ENCODE data around the gene ZNF512B. TPM values are rescaled to one million over a fixed set of nuclear protein-coding genes. Genes with fewer than 3 reads are reported as not detected.

Gene ZNF512B
- total and polyA plus RNA-seq, 8 donors, result 3.5 to 12.1 (median 8.2) TPM

DNA sequence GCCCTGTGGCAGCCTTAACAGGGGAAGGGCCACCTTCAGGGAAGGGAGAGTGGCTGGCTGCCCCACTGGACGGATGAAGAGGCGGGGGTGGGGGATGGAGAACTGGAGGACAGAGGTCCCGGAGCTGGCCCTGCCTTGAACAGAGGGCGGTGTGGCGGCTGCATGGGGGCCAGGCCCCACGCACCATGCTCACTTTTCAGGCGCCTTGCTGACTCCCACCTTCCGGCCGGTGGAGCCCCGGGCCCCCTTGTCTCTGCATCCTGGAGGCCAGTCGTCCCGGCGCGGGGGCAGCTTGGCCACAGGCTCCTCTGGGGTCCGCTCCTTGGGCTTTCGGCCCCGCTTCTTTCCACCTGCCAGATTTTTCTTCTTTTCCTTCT, 10.0 kb downstream of the ZNF512B start:
- 91 to 97% (median 94%) methylated on average over 16 to 17 of the region's 17 CpGs for WGBS, 5 donors
- H3K27ac ChIP-seq, result no peak overlapping the region
- no peaks in the 10 kb centered on the region for H3K27me3 ChIP-seq
- intact Hi-C loops (cut with DNase I; ENCODE audit: low total_unique reads), result no loop called here
- peaks cover 18 to 31% (median 27%) of the 10 kb centered on the region in 4 donors for H3K4me1 ChIP-seq
- no peak for DNase-seq
- H3K9me3 ChIP-seq, result peaks cover 0 to 4% (median 0%) of the 10 kb centered on the region in 4 donors
- no peak overlapping the region for H3K4me3 ChIP-seq
- TF ChIP-seq, protein P1, sequence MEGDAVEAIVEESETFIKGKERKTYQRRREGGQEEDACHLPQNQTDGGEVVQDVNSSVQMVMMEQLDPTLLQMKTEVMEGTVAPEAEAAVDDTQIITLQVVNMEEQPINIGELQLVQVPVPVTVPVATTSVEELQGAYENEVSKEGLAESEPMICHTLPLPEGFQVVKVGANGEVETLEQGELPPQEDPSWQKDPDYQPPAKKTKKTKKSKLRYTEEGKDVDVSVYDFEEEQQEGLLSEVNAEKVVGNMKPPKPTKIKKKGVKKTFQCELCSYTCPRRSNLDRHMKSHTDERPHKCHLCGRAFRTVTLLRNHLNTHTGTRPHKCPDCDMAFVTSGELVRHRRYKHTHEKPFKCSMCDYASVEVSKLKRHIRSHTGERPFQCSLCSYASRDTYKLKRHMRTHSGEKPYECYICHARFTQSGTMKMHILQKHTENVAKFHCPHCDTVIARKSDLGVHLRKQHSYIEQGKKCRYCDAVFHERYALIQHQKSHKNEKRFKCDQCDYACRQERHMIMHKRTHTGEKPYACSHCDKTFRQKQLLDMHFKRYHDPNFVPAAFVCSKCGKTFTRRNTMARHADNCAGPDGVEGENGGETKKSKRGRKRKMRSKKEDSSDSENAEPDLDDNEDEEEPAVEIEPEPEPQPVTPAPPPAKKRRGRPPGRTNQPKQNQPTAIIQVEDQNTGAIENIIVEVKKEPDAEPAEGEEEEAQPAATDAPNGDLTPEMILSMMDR (IDR thresholded peaks at IDR 0.05), result no peak
- TF ChIP-seq POLR2AphosphoS5 (IDR thresholded peaks at IDR 0.05) (no peak), EP300 (IDR thresholded peaks at IDR 0.05) (no peak), POLR2A (IDR thresholded peaks at IDR 0.05) (no peak)
- H3K36me3 ChIP-seq, result peaks cover 26 to 64% (median 63%) of the 10 kb centered on the region in 4 donors

DNA sequence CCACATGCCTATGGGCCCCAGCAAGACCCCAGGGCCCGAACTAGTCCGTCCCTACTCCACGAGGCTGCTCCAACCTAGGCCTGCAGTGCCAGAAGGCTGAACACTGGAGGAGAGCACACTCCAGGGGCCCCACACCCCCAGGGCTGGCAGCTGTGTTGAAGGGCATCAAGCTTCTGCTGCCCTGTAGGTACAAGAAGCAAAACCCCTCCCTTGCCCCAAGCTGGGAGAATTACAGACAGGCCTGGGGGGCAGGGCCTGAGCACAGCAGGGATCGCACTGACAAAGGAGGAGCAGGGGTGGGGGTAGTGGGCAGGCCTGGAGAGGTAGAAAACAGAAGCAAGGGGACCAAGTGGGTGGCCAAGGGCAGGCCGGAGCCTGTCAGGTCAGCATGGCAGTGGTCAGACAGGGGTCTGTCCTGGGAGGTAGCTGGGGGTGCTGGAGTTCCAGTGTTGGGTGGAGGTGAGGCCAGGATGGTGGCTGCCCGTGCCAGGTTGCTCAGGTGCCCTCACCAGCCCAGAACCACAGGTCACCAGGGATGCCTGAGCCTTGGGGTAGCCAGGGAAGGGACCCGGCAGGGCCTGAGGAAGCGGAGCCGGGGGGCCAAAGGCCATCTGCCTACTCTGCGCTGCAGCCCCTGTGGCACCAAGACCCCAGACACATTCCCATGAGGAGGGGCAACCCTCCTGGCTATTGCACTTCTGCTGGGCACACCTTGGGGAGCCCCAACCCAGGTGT, 10.6 kb downstream of the ZNF512B start:
- intact Hi-C loops (cut with DNase I; ENCODE audit: low total_unique reads), result no loop called here
- TF ChIP-seq POLR2A (IDR thresholded peaks at IDR 0.05) (no peak), EP300 (IDR thresholded peaks at IDR 0.05) (no peak), POLR2AphosphoS5 (IDR thresholded peaks at IDR 0.05) (no peak)
- TF ChIP-seq, protein P1 (IDR thresholded peaks at IDR 0.05), result no peak
- H3K27me3 ChIP-seq, result no peaks in the 10 kb centered on the region
- no peak for DNase-seq
- no peak overlapping the region for H3K4me3 ChIP-seq
- no peaks in the 10 kb centered on the region for H3K9me3 ChIP-seq
- H3K4me1 ChIP-seq, result peaks cover 24 to 37% (median 33%) of the 10 kb centered on the region in 4 donors
- 83 to 92% (median 85%) methylated on average over 9 to 10 of the region's 10 CpGs for WGBS, 5 donors
- H3K36me3 ChIP-seq, result peaks cover 22 to 59% (median 58%) of the 10 kb centered on the region in 4 donors
- no peak overlapping the region for H3K27ac ChIP-seq

DNA sequence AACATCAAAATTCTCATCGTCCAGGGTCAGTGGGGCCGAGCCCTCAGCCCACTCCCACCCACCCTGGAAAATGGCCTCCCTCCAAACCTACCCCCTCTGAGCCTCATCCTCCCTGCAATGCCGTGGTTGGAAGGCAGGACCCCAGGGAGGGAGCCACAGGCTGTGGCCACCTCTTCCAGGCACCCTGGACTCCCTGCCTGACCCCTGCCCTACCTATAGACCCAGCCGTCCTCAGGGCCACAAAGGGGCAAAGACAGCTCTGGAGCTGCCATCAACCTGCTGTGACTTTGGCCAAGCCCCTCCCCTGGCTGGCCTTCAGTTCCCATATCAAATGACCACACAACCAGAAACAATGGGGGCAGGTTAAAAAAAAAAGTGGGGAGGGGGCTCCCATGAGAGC, 11.3 kb downstream of the ZNF512B start:
- no peaks in the 10 kb centered on the region for H3K9me3 ChIP-seq
- 56 to 74% (median 65%) methylated on average over 3 to 4 of the region's 4 CpGs for WGBS, 5 donors
- H3K4me1 ChIP-seq, result peaks cover 30 to 43% (median 40%) of the 10 kb centered on the region in 4 donors
- H3K27ac ChIP-seq, result peak overlapping the region in 2 of 5 donors; percentile 93 to 94
- no peak for DNase-seq
- no peak for TF ChIP-seq POLR2AphosphoS5 (IDR thresholded peaks at IDR 0.05)
- TF ChIP-seq, protein P1 (IDR thresholded peaks at IDR 0.05), result no peak
- no peak for TF ChIP-seq POLR2A (IDR thresholded peaks at IDR 0.05)
- TF ChIP-seq EP300 (IDR thresholded peaks at IDR 0.05), result no peak
- peaks cover 15 to 52% (median 51%) of the 10 kb centered on the region in 4 donors for H3K36me3 ChIP-seq
- no peaks in the 10 kb centered on the region for H3K27me3 ChIP-seq
- no peak overlapping the region for H3K4me3 ChIP-seq
- intact Hi-C loops (cut with DNase I; ENCODE audit: low total_unique reads), result no loop called here

DNA sequence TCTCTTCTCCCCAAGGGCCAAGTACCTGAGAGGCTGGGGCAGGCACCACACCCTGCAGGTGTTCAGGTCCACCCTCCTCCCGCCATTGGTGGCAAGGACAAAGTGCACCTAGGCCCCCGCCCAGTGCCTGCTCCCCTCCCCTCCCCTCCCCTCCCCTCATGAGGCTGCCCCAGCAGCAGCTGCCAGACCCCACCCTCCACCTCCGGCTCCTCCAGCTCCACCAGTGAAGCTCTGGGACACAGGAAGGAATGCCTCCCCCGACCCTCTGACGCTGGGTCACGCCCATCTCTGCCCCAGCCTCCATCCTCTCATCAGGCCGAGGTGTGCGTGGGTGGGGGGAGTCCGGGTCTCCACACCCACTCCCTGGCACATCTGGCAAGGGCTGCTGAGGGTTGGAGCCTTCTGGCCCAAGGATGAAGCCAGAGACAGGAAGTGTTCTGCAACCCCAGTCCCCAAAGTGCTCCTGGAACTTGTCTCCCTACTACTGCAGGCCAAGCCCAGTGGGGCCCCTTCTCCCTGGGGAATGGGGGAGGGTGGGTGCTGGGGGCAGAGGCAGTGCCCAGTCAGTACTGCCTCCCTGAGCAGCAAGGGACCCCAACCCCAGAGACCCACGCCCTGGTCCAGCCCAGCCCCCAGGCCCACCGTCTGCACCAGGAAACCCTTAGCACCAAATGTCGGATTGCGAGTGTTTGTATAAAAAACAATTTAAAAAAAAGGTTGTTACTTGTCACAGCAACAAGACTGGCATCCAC, 11.9 kb downstream of the ZNF512B start:
- no peaks in the 10 kb centered on the region for H3K27me3 ChIP-seq
- DNase-seq, result peak; percentile 71 to 91
- peaks cover 9 to 46% (median 46%) of the 10 kb centered on the region in 4 donors for H3K36me3 ChIP-seq
- H3K4me1 ChIP-seq, result peaks cover 30 to 49% (median 44%) of the 10 kb centered on the region in 4 donors
- 31 to 56% (median 42%) methylated on average over 6 to 13 of the region's 13 CpGs for WGBS, 5 donors
- TF ChIP-seq POLR2AphosphoS5 (IDR thresholded peaks at IDR 0.05), result no peak
- TF ChIP-seq, protein P1 (IDR thresholded peaks at IDR 0.05), result no peak
- TF ChIP-seq EP300 (IDR thresholded peaks at IDR 0.05), result no peak
- TF ChIP-seq POLR2A (IDR thresholded peaks at IDR 0.05), result no peak
- peak overlapping the region in 3 of 4 donors; percentile 87 to 100 (median 93) for H3K4me3 ChIP-seq
- H3K9me3 ChIP-seq, result no peaks in the 10 kb centered on the region
- intact Hi-C loops (cut with DNase I; ENCODE audit: low total_unique reads), result no loop called here
- peak overlapping the region; percentile 73 to 94 (median 80) for H3K27ac ChIP-seq
